Endothelial cell of umbilical vein (primary cell): ENCODE data around the gene TMEM81. TPM values are rescaled to one million over a fixed set of nuclear protein-coding genes. Genes with fewer than 3 reads are reported as not detected.

Experiments
- BruUV-seq: library from RNA; stranded (reverse); fragments of 400-500 nt; replicated peaks from 2 replicates; lab custom pipeline; 2021; lab: Mats Ljungman, UMichigan
- CTCF ChIA-PET: fragments of 300-600, 350-600 bp; sonication (Branson Sonifier 250); formaldehyde crosslinking; loops from one replicate; lab custom pipeline; 2021; ENCODE audit warnings: antibody characterized with exemption, inconsistent platforms; lab: Charles Lee
- POLR2A ChIA-PET: fragments of 300-600, 350-600 bp; sonication (Branson Sonifier 250); formaldehyde crosslinking; loops from one replicate; lab custom pipeline; 2021; ENCODE audit warnings: antibody characterized with exemption, inconsistent platforms; lab: Charles Lee
- DNase-seq: peaks from one replicate; pipeline ENCODE4 v3.0.0-alpha.2; 2011; ENCODE audit warnings: low read depth, low spot score
- FAIRE-seq: peaks from 2 replicates; lab custom pipeline; 2011; peaks lifted over from hg19 to GRCh38; lab: Jason Lieb, UNC
- H2AFZ ChIP-seq: 2 replicates; pipeline ENCODE4 v1.6.0; 2012; ENCODE audit warnings: low read depth, low read length, control low read depth, inconsistent platforms
- H3K27ac ChIP-seq: 2 replicates; pipeline ENCODE4 v1.5.1; 2011; ENCODE audit warnings: low read depth, mild to moderate bottlenecking, control low read depth, low read length, moderate library complexity; ENCODE audit not compliant: insufficient read depth
- H3K27me3 ChIP-seq, 2 experiments: 2 replicates each; pipeline versions ENCODE4 v1.6.0 to v1.6.1; 2011; ENCODE audit warnings: low read length in 2 of 2, mixed read lengths in 1 of 2; ENCODE audit not compliant: control insufficient read depth in 2 of 2, insufficient read depth in 2 of 2
- H3K36me3 ChIP-seq, 2 experiments: 2 replicates in 1 of 2; 3 replicates in 1 of 2; pipeline ENCODE4 v1.5.1; 2011; ENCODE audit warnings: low read length in 2 of 2, mild to moderate bottlenecking in 1 of 2, moderate library complexity in 1 of 2; ENCODE audit not compliant: control insufficient read depth in 2 of 2, insufficient read depth in 2 of 2; ENCODE audit errors: extremely low read depth in 1 of 2
- H3K4me1 ChIP-seq: 3 replicates; pipeline ENCODE4 v1.5.1; 2011; ENCODE audit warnings: mild to moderate bottlenecking, low read length; ENCODE audit not compliant: control insufficient read depth, insufficient read depth; ENCODE audit errors: extremely low read depth
- H3K4me2 ChIP-seq: 2 replicates; pipeline ENCODE4 v1.6.1; 2011; ENCODE audit warnings: low read length, control low read depth, mixed read lengths; ENCODE audit not compliant: insufficient read depth
- H3K4me3 ChIP-seq, 3 experiments: fragments of 200-600 bp in 1 of 3; sonication (generic), shearing (Covaris generic) in 1 of 3; replicated peaks in 1 of 3; 2 replicates each; pipeline ENCODE4 v1.5.1; 2011 to 2016; ENCODE audit warnings: control low read depth in 3 of 3, low read length in 3 of 3, mild to moderate bottlenecking in 2 of 3, inconsistent platforms in 1 of 3, low read depth in 1 of 3, moderate library complexity in 1 of 3; ENCODE audit not compliant: insufficient read depth in 1 of 3
- H3K79me2 ChIP-seq: 2 replicates; pipeline ENCODE4 v1.6.0; 2012; ENCODE audit warnings: low read length, inconsistent platforms; ENCODE audit not compliant: control insufficient read depth, insufficient read depth
- H3K9ac ChIP-seq: replicated peaks from 2 replicates; pipeline ENCODE3; 2011; ENCODE audit warnings: low read length, control low read depth; ENCODE audit not compliant: insufficient read depth; ENCODE audit errors: extremely low read depth
- H3K9me1 ChIP-seq: replicated peaks from 3 replicates; pipeline ENCODE4 v1.6.0; 2011; ENCODE audit warnings: mild to moderate bottlenecking, low read length; ENCODE audit not compliant: control insufficient read depth, insufficient read depth; ENCODE audit errors: extremely low read depth
- H3K9me3 ChIP-seq: replicated peaks from 2 replicates; pipeline ENCODE4 v1.5.1; 2012; ENCODE audit warnings: low read length, inconsistent platforms; ENCODE audit not compliant: control insufficient read depth, insufficient read depth
- H4K20me1 ChIP-seq: replicated peaks from 2 replicates; pipeline ENCODE3; 2011; ENCODE audit warnings: mild to moderate bottlenecking, low read length; ENCODE audit not compliant: control insufficient read depth, insufficient read depth; ENCODE audit errors: extremely low read depth
- EZH2 ChIP-seq: IDR thresholded peaks from 2 replicates; pipeline ENCODE4 v1.6.1; 2012; ENCODE audit warnings: borderline replicate concordance, low read depth, mild to moderate bottlenecking, moderate library complexity, low read length, inconsistent platforms; ENCODE audit not compliant: severe bottlenecking
- FOS ChIP-seq: IDR thresholded peaks from 2 replicates; pipeline ENCODE4 v1.6.1; 2011; ENCODE audit warnings: mild to moderate bottlenecking, low read length, moderate library complexity, borderline replicate concordance; ENCODE audit not compliant: insufficient read depth
- GATA2 ChIP-seq: IDR thresholded peaks from 2 replicates; pipeline ENCODE4 v1.7.0; 2011; ENCODE audit warnings: low read depth, mild to moderate bottlenecking, moderate library complexity, mixed read lengths, low read length; ENCODE audit not compliant: insufficient read length, insufficient read depth
- JUN ChIP-seq: IDR thresholded peaks from 2 replicates; pipeline ENCODE4 v1.6.1; 2011; ENCODE audit warnings: borderline replicate concordance, low read depth; ENCODE audit not compliant: insufficient read length, insufficient read depth
- MAX ChIP-seq: IDR thresholded peaks from 2 replicates; pipeline ENCODE4 v1.6.1; 2011; ENCODE audit not compliant: insufficient read depth, insufficient read length
- MYC ChIP-seq: IDR thresholded peaks from one replicate; pipeline ENCODE4 v1.6.1; 2011; ENCODE audit warnings: mild to moderate bottlenecking, low read depth, low read length
- POLR2A ChIP-seq: IDR thresholded peaks from 2 replicates; pipeline ENCODE4 v1.6.1; 2012; ENCODE audit warnings: low read depth, mild to moderate bottlenecking, control low read depth, low read length
- POLR2AphosphoS5 ChIP-seq: IDR thresholded peaks from 2 replicates; pipeline ENCODE4 v1.6.1; 2012; ENCODE audit warnings: low read depth, mild to moderate bottlenecking, control low read depth, low read length, moderate library complexity; ENCODE audit not compliant: insufficient read depth
- dilution Hi-C: fragments of 300-500 bp; cut with MboI; formaldehyde crosslinking; loops from one replicate; pipeline ENCODE4 v1.15.0; 2019; ENCODE audit warnings: low sequenced_read_pairs; ENCODE audit not compliant: extremely low pct_ligation_motif_present
- intact Hi-C: fragments of 100-400 bp; cut with micrococcal nuclease; formaldehyde crosslinking; loops from one replicate; pipeline ENCODE4 v1.10.0; 2022
- polyA plus RNA-seq, 4 experiments: library from polyadenylated mRNA; depleted of rRNA in 3 of 4; stranded (reverse) in 3 of 4; unstranded in 1 of 4; fragments of >200 nt; gene quantifications; 2 replicates each; pipeline versions ENCODE4 v1.2.1 to v1.2.3, GENCODE V29; 2011 to 2012; ENCODE audit warnings: missing spikeins in 1 of 4
- total RNA-seq: library from RNA; stranded (reverse); gene quantifications from 2 replicates; pipeline ENCODE4 v1.2.3, GENCODE V29; 2021
- TF ChIP-seq, protein P1 (sequence below), 2 donors: IDR thresholded peaks; 1 replicate in 1 of 2; 2 replicates in 1 of 2; pipeline ENCODE4 v1.5.1; 2011; ENCODE audit warnings: low read length in 2 of 2, mild to moderate bottlenecking in 2 of 2, moderate library complexity in 2 of 2, control low read depth in 1 of 2, inconsistent platforms in 1 of 2, low read depth in 1 of 2; ENCODE audit not compliant: insufficient read depth in 1 of 2; ENCODE audit errors: extremely low read depth in 1 of 2

TMEM81 gene
- total and polyA plus RNA-seq, 2 donors (not counting 3 experiments of a cell fraction or from before 2014, with no cell fraction given): 1.5 to 2.9 TPM

DNA sequence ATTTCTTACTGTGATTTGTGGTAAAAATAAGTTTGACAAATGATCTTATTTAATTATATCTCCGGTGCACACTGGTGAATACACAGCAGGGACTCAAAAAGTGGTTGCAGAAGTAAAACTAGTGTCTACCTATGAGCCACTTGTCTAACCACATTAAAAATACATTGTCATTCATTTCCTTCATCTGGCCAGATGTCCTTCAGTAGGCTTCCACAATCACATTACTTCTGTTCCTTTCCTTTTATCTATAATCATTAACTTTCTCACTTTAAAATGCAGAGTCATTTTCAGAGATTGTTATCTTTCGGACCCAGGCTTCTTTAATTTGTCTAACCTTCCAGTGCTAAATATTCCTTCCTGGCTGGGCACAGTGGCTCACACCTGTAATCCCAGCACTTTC, 34.5 kb upstream of the TMEM81 start:
- FAIRE-seq: no peak
- dilution Hi-C loops: no loop called here
- ChIA-PET CTCF (interaction anchor here (4.6 kb wide), 1 partner anchor 56 kb away, joined by 22 read pairs; no protein-coding TSS in a partner anchor), POLR2A (no interaction called here)
- no peak for DNase-seq
- Histone ChIP-seq H3K4me1 (peaks cover 12% of the 10 kb centered on the region), H3K4me3 (no peak overlapping the region), H3K9me3 (no peaks in the 10 kb centered on the region), H3K9me1 (no peaks in the 10 kb centered on the region), H3K36me3 (no peaks in the 10 kb centered on the region), H4K20me1 (no peaks in the 10 kb centered on the region), H2AFZ (no peak overlapping the region), H3K27me3 (no peaks in the 10 kb centered on the region), H3K79me2 (peaks cover 43% of the 10 kb centered on the region), H3K9ac (no peak overlapping the region), H3K27ac (no peak overlapping the region), H3K4me2 (no peak overlapping the region)
- BruUV-seq: no TSS peak
- no peak for TF ChIP-seq FOS
- TF ChIP-seq, protein P1, sequence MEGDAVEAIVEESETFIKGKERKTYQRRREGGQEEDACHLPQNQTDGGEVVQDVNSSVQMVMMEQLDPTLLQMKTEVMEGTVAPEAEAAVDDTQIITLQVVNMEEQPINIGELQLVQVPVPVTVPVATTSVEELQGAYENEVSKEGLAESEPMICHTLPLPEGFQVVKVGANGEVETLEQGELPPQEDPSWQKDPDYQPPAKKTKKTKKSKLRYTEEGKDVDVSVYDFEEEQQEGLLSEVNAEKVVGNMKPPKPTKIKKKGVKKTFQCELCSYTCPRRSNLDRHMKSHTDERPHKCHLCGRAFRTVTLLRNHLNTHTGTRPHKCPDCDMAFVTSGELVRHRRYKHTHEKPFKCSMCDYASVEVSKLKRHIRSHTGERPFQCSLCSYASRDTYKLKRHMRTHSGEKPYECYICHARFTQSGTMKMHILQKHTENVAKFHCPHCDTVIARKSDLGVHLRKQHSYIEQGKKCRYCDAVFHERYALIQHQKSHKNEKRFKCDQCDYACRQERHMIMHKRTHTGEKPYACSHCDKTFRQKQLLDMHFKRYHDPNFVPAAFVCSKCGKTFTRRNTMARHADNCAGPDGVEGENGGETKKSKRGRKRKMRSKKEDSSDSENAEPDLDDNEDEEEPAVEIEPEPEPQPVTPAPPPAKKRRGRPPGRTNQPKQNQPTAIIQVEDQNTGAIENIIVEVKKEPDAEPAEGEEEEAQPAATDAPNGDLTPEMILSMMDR (IDR thresholded peaks at IDR 0.05; ENCODE audit: extremely low read depth in 1 of 2, insufficient read depth in 1 of 2, low read depth in 1 of 2, low read length in 2 of 2): no peak
- TF ChIP-seq POLR2A: no peak
- no peak for TF ChIP-seq POLR2AphosphoS5
- no peak for TF ChIP-seq EZH2
- TF ChIP-seq GATA2: no peak
- TF ChIP-seq MYC: no peak
- TF ChIP-seq MAX: no peak
- no peak for TF ChIP-seq JUN
- intact Hi-C loops: no loop called here
